Activated gamma-delta T cell (primary cell): ENCODE data around the gene BANF2.
"Not testable (repeated sequence)": the region's sequence is repeated elsewhere in the genome, so short reads cannot be mapped to it uniquely, and the experiment has no call there.

Experiments used
- DNase-seq: peaks from one replicate; lab custom pipeline; 2025; lab: John Stamatoyannopoulos, UW
- total RNA-seq, 2 donors: gene quantifications; one replicate each; lab custom pipeline; 2026; lab: John Stamatoyannopoulos, UW

The BANF2 gene
- 0 reads per million in 2 donors for total RNA-seq

GRCh38 chr20:17699931-17700351 is at the start of gene BANF2:
Gene BANF2, plus strand, starts transcription at chr20:17699966. Its CDS starts 25,060 bp downstream, at chr20:17725026.
- DNase-seq, result no peak

GRCh38 chr20:17650301-17651128 is 49.3 kb upstream of the BANF2 start:
- no peak for DNase-seq

- DNase-seq, result no peak
Observed at GRCh38 chr20:17651129-17651759, 48.5 kb upstream of the BANF2 start.

- no peak for DNase-seq
Observed at GRCh38 chr20:17651760-17652388, 47.9 kb upstream of the BANF2 start.

- no peak for DNase-seq
Observed at GRCh38 chr20:17652411-17652810, 47.4 kb upstream of the BANF2 start.

GRCh38 chr20:17653835-17654648 is 45.7 kb upstream of the BANF2 start:
- no peak for DNase-seq

- no peak for DNase-seq
Observed at GRCh38 chr20:17654649-17655285, 45.0 kb upstream of the BANF2 start.

- DNase-seq, result no peak
Observed at GRCh38 chr20:17655286-17655651, 44.5 kb upstream of the BANF2 start.

- DNase-seq, result no peak
Observed at GRCh38 chr20:17655865-17656479, 43.8 kb upstream of the BANF2 start.

GRCh38 chr20:17657079-17657825 is 42.5 kb upstream of the BANF2 start:
- no peak for DNase-seq

GRCh38 chr20:17657898-17658647 is 41.7 kb upstream of the BANF2 start:
- DNase-seq, result no peak

- DNase-seq, result no peak
Observed at GRCh38 chr20:17658648-17658993, 41.1 kb upstream of the BANF2 start.

- DNase-seq, result not testable (repeated sequence)
Observed at GRCh38 chr20:17659344-17659743, 40.4 kb upstream of the BANF2 start.

- DNase-seq, result no peak
Observed at GRCh38 chr20:17659801-17660200, 40.0 kb upstream of the BANF2 start.

GRCh38 chr20:17660667-17661066 is 39.1 kb upstream of the BANF2 start:
- no peak for DNase-seq

- no peak for DNase-seq
Observed at GRCh38 chr20:17661121-17661744, 38.5 kb upstream of the BANF2 start.

GRCh38 chr20:17662333-17663039 is 37.3 kb upstream of the BANF2 start:
- DNase-seq, result no peak

- DNase-seq, result no peak
Observed at GRCh38 chr20:17663040-17663399, 36.7 kb upstream of the BANF2 start.

GRCh38 chr20:17663486-17663885 is 36.3 kb upstream of the BANF2 start:
- DNase-seq, result no peak
